WTC11 (cell line): ENCODE data around the gene GNA14. TPM values are rescaled to one million over a fixed set of nuclear protein-coding genes. Genes with fewer than 3 reads are reported as not detected.

ENCODE experiments used
- ATAC-seq: fragments of 200-7000 bp; cut with Tn5 transposase; 2 replicates; pipeline ENCODE4 v1.10.0; 2021; ENCODE audit warnings: mild to moderate bottlenecking, moderate library complexity
- CTCF ChIA-PET: fragments of 300-600 bp; sonication (Branson Sonifier 250); formaldehyde crosslinking; loops from one replicate; lab custom pipeline; 2021; ENCODE audit warnings: antibody characterized with exemption; lab: Charles Lee
- POLR2A ChIA-PET: fragments of 350-600 bp; sonication (Branson Sonifier 250); formaldehyde crosslinking; loops from one replicate; lab custom pipeline; 2021; ENCODE audit warnings: antibody characterized with exemption; lab: Charles Lee
- DNase-seq: peaks from one replicate; pipeline ENCODE4 v3.0.0; 2021; ENCODE audit warnings: low spot score
- H3K27ac Mint-ChIP-seq: 2 replicates; pipeline ENCODE4 v1.8.0; 2021; ENCODE audit warnings: mixed read lengths
- H3K27me3 Mint-ChIP-seq: 2 replicates; pipeline ENCODE4 v1.8.0; 2021; ENCODE audit warnings: low read depth, mild to moderate bottlenecking, moderate library complexity, mixed read lengths
- H3K36me3 Mint-ChIP-seq: 2 replicates; pipeline ENCODE4 v1.8.0; 2021; ENCODE audit warnings: mixed read lengths
- H3K4me1 Mint-ChIP-seq: 2 replicates; pipeline ENCODE4 v1.8.0; 2022; ENCODE audit warnings: mixed read lengths
- H3K4me3 Mint-ChIP-seq: 2 replicates; pipeline ENCODE4 v1.8.0; 2021; ENCODE audit warnings: mild to moderate bottlenecking, moderate library complexity, mixed read lengths
- H3K9me3 Mint-ChIP-seq: 2 replicates; pipeline ENCODE4 v1.8.0; 2021; ENCODE audit warnings: mixed read lengths
- ATF1 ChIP-seq: sonication (generic); formaldehyde crosslinking; IDR thresholded peaks from 2 replicates; pipeline ENCODE4 v1.8.1; 2023; ENCODE audit warnings: mild to moderate bottlenecking, moderate library complexity, missing genetic modification reagents
- ATF2 ChIP-seq: sonication (generic); formaldehyde crosslinking; IDR thresholded peaks from 2 replicates; pipeline ENCODE4 v1.8.1; 2022; ENCODE audit warnings: low read depth, missing genetic modification reagents, borderline replicate concordance
- ATF6 ChIP-seq: sonication (generic); formaldehyde crosslinking; IDR thresholded peaks from 2 replicates; pipeline ENCODE4 v1.8.1; 2023; ENCODE audit warnings: mild to moderate bottlenecking, missing genetic modification reagents
- CDX4 ChIP-seq: fragments of 250-450 bp; sonication (Bioruptor Pico); IDR thresholded peaks from 2 replicates; pipeline ENCODE4 v1.9.0; 2021; ENCODE audit warnings: moderate library complexity, mild to moderate bottlenecking, inconsistent platforms, borderline replicate concordance
- E2F5 ChIP-seq: sonication (generic); formaldehyde crosslinking; IDR thresholded peaks from 2 replicates; pipeline ENCODE4 v1.8.1; 2022; ENCODE audit warnings: mild to moderate bottlenecking, moderate library complexity, missing genetic modification reagents
- FOXJ3 ChIP-seq: sonication (generic); formaldehyde crosslinking; IDR thresholded peaks from 2 replicates; pipeline ENCODE4 v1.9.0; 2021; ENCODE audit warnings: missing genetic modification reagents, mild to moderate bottlenecking, borderline replicate concordance
- FOXP4 ChIP-seq: sonication (generic); formaldehyde crosslinking; IDR thresholded peaks from 2 replicates; pipeline ENCODE4 v1.8.0; 2022; ENCODE audit warnings: mild to moderate bottlenecking, missing genetic modification reagents
- HMGXB4 ChIP-seq: sonication (generic); formaldehyde crosslinking; IDR thresholded peaks from 2 replicates; pipeline ENCODE4 v1.8.1; 2023; ENCODE audit warnings: mild to moderate bottlenecking, moderate library complexity, missing genetic modification reagents
- KAT7 ChIP-seq: sonication (generic); formaldehyde crosslinking; IDR thresholded peaks from 2 replicates; pipeline ENCODE4 v1.8.1; 2023; ENCODE audit warnings: missing genetic modification reagents, mild to moderate bottlenecking, borderline replicate concordance
- MXD4 ChIP-seq: fragments of 250-450 bp; sonication (Bioruptor Pico); IDR thresholded peaks from 2 replicates; pipeline ENCODE4 v1.8.0; 2021; ENCODE audit warnings: mild to moderate bottlenecking, moderate library complexity, borderline replicate concordance
- NFATC4 ChIP-seq: fragments of 250-450 bp; sonication (Bioruptor Pico); IDR thresholded peaks from 2 replicates; pipeline ENCODE4 v1.9.0; 2021; ENCODE audit warnings: mild to moderate bottlenecking
- NR2C2 ChIP-seq: sonication (generic); formaldehyde crosslinking; IDR thresholded peaks from 2 replicates; pipeline ENCODE4 v1.8.0; 2022; ENCODE audit warnings: mild to moderate bottlenecking, missing genetic modification reagents
- NR3C1 ChIP-seq: sonication (generic); formaldehyde crosslinking; conservative IDR thresholded peaks from 2 replicates; pipeline ENCODE4 v1.8.1; 2023; ENCODE audit warnings: low read depth, mild to moderate bottlenecking, missing genetic modification reagents
- OVOL2 ChIP-seq: fragments of 250-450 bp; sonication (Bioruptor Pico); IDR thresholded peaks from 2 replicates; pipeline ENCODE4 v1.9.0; 2021; ENCODE audit warnings: mild to moderate bottlenecking, borderline replicate concordance
- PRRX2 ChIP-seq: fragments of 250-450 bp; sonication (Bioruptor Pico); IDR thresholded peaks from 2 replicates; pipeline ENCODE4 v1.8.0; 2021; ENCODE audit warnings: mild to moderate bottlenecking
- SMAD4 ChIP-seq: sonication (generic); formaldehyde crosslinking; IDR thresholded peaks from 2 replicates; pipeline ENCODE4 v1.8.0; 2022; ENCODE audit warnings: mild to moderate bottlenecking, missing genetic modification reagents
- USF2 ChIP-seq: sonication (generic); formaldehyde crosslinking; IDR thresholded peaks from 2 replicates; pipeline ENCODE4 v1.8.1; 2023; ENCODE audit warnings: mild to moderate bottlenecking, missing genetic modification reagents, moderate library complexity
- ZBTB21 ChIP-seq: sonication (generic); formaldehyde crosslinking; IDR thresholded peaks from 2 replicates; pipeline ENCODE4 v1.8.1; 2023; ENCODE audit warnings: mild to moderate bottlenecking, missing genetic modification reagents, borderline replicate concordance
- ZMAT4 ChIP-seq: fragments of 250-450 bp; sonication (Bioruptor Pico); IDR thresholded peaks from 2 replicates; pipeline ENCODE4 v1.9.0; 2021; ENCODE audit warnings: mild to moderate bottlenecking
- ZNF219 ChIP-seq: sonication (generic); formaldehyde crosslinking; IDR thresholded peaks from 2 replicates; pipeline ENCODE4 v1.8.0; 2023; ENCODE audit warnings: missing genetic modification reagents, mild to moderate bottlenecking, borderline replicate concordance
- ZNF425 ChIP-seq: fragments of 250-450 bp; sonication (Bioruptor Pico); conservative IDR thresholded peaks from 2 replicates; pipeline ENCODE4 v1.9.0; 2021; ENCODE audit warnings: mild to moderate bottlenecking
- ZNF512 ChIP-seq: sonication (generic); formaldehyde crosslinking; IDR thresholded peaks from 2 replicates; pipeline ENCODE4 v1.8.1; 2022; ENCODE audit warnings: missing genetic modification reagents, borderline replicate concordance
- total RNA-seq: library from RNA; stranded (reverse); gene quantifications from 3 replicates; pipeline ENCODE4 v1.2.3, GENCODE V29; 2021

Gene GNA14
- total RNA-seq, 1 experiment from 2014 or later: 26.7 TPM

GRCh38 chr9:77424993-77425392, 223.1 kb downstream of the GNA14 start (continued):
- TF ChIP-seq FOXJ3 (no peak), FOXP4 (CRISPR knock-in tag) (no peak), ZNF512 (CRISPR knock-in tag) (no peak), ZMAT4 (no peak), ATF1 (CRISPR knock-in tag) (no peak), NR2C2 (CRISPR knock-in tag) (no peak), ATF6 (CRISPR knock-in tag) (no peak), NR3C1 (no peak)

GRCh38 chr9:77423841-77424240, 224.3 kb downstream of the GNA14 start:
- Mint-ChIP-seq H3K4me1 (no peaks in the 10 kb centered on the region), H3K27ac (no peak overlapping the region), H3K36me3 (peaks cover 32% of the 10 kb centered on the region), H3K27me3 (no peaks in the 10 kb centered on the region), H3K4me3 (no peak overlapping the region), H3K9me3 (no peaks in the 10 kb centered on the region)
- ATAC-seq (no peak), DNase-seq (no peak)
- ChIA-PET POLR2A (no interaction called here), CTCF (interaction anchor here (1.2 to 4.2 kb wide), 2 partner anchors 10 to 32 kb away, joined by 4 to 14 read pairs; no protein-coding TSS in a partner anchor)
- TF ChIP-seq SMAD4 (CRISPR knock-in tag) (no peak), ATF2 (CRISPR knock-in tag) (no peak), HMGXB4 (no peak), ZNF425 (CRISPR knock-in tag) (no peak), ZBTB21 (no peak), ZNF219 (CRISPR knock-in tag) (no peak), NFATC4 (no peak), KAT7 (CRISPR knock-in tag) (no peak), E2F5 (CRISPR knock-in tag) (no peak), FOXJ3 (no peak), OVOL2 (no peak), PRRX2 (no peak), CDX4 (CRISPR knock-in tag) (no peak), USF2 (CRISPR knock-in tag) (no peak), MXD4 (CRISPR knock-in tag) (no peak)
